BLaER1 (cell line): ENCODE results near the gene GFER.
A peak's percentile ranks its signal among the peaks of the same experiment; 100 is the strongest.
"Not testable (repeated sequence)": the region's sequence is repeated elsewhere in the genome, so short reads cannot be mapped to it uniquely, and the experiment has no call there.

Experiments
- H3K27ac ChIP-seq: shearing (Covaris generic); formaldehyde crosslinking; 2 replicates; pipeline ENCODE4 v1.8.1; 2022
- H3K27me3 ChIP-seq: shearing (Covaris generic); formaldehyde crosslinking; 2 replicates; pipeline ENCODE4 v1.8.1; 2022
- H3K36me3 ChIP-seq: shearing (Covaris generic); formaldehyde crosslinking; 2 replicates; pipeline ENCODE4 v1.8.1; 2022
- H3K4me1 ChIP-seq: shearing (Covaris generic); formaldehyde crosslinking; 2 replicates; pipeline ENCODE4 v1.8.1; 2022
- H3K4me2 ChIP-seq: shearing (Covaris generic); formaldehyde crosslinking; 2 replicates; pipeline ENCODE4 v1.8.1; 2022
- H3K4me3 ChIP-seq: shearing (Covaris generic); formaldehyde crosslinking; 2 replicates; pipeline ENCODE4 v1.8.1; 2022
- H3K9ac ChIP-seq: shearing (Covaris generic); formaldehyde crosslinking; 2 replicates; pipeline ENCODE4 v1.8.1; 2022
- H3K9me3 ChIP-seq: shearing (Covaris generic); formaldehyde crosslinking; 2 replicates; pipeline ENCODE4 v1.8.1; 2022
- H4K20me1 ChIP-seq: shearing (Covaris generic); formaldehyde crosslinking; 2 replicates; pipeline ENCODE4 v1.8.1; 2022
- Cebpa-rat ChIP-seq: shearing (Covaris generic); IDR thresholded peaks from 2 replicates; pipeline ENCODE4 v1.8.1; 2022

GFER gene

GRCh38 chr16:1958715-1959268, 25.2 kb upstream of the GFER start:
- no peaks in the 10 kb centered on the region for H3K9me3 ChIP-seq
- peaks cover 28% of the 10 kb centered on the region for H3K36me3 ChIP-seq
- peaks cover 33% of the 10 kb centered on the region for H3K4me1 ChIP-seq
- H3K4me3 ChIP-seq = peak overlapping the region; percentile 95; the same call in 1 of the 2 replicates
- no peak for TF ChIP-seq Cebpa-rat
- peak overlapping the region; percentile 93; the same call in 1 of the 2 replicates for H3K9ac ChIP-seq
- H3K4me2 ChIP-seq = peak overlapping the region; percentile 88
- no peak overlapping the region for H3K27ac ChIP-seq
- H4K20me1 ChIP-seq = peaks cover 37% of the 10 kb centered on the region
- no peaks in the 10 kb centered on the region for H3K27me3 ChIP-seq

GRCh38 chr16:1959269-1960039, 24.5 kb upstream of the GFER start, which contains the start of gene NDUFB10:
Gene NDUFB10 (plus strand): TSS chr16:1959538. CDS start chr16:1959625, 87 bp downstream.
- Histone ChIP-seq H3K9ac (peak within 1 kb of the TSS; percentile 93), H3K27me3 (no peaks in the 10 kb centered on the region), H3K36me3 (peaks cover 32% of the 10 kb centered on the region), H3K4me1 (peaks cover 33% of the 10 kb centered on the region), H3K9me3 (no peaks in the 10 kb centered on the region), H4K20me1 (peaks cover 44% of the 10 kb centered on the region), H3K4me3 (peak within 1 kb of the TSS; percentile 95), H3K4me2 (peak within 1 kb of the TSS; percentile 88), H3K27ac (peak within 1 kb of the TSS; percentile 94)
- TF ChIP-seq Cebpa-rat = no peak

GRCh38 chr16:1960665-1961630, 23.0 kb upstream of the GFER start:
- peak overlapping the region; percentile 19; the same call in 1 of the 2 replicates for H3K27ac ChIP-seq
- peaks cover 32% of the 10 kb centered on the region for H3K36me3 ChIP-seq
- peak overlapping the region; percentile 95 for H3K4me3 ChIP-seq
- no peaks in the 10 kb centered on the region for H3K9me3 ChIP-seq
- peaks cover 44% of the 10 kb centered on the region for H4K20me1 ChIP-seq
- no peaks in the 10 kb centered on the region for H3K27me3 ChIP-seq
- peaks cover 40% of the 10 kb centered on the region for H3K4me1 ChIP-seq
- H3K9ac ChIP-seq = peak overlapping the region; percentile 93
- peak overlapping the region; percentile 88 for H3K4me2 ChIP-seq
- TF ChIP-seq Cebpa-rat = no peak

GRCh38 chr16:1961651-1962067, 22.3 kb upstream of the GFER start:
- Histone ChIP-seq H3K4me2 (peak overlapping the region; percentile 88), H4K20me1 (peaks cover 44% of the 10 kb centered on the region), H3K27ac (no peak overlapping the region), H3K9me3 (no peaks in the 10 kb centered on the region), H3K9ac (0 out of 2 replicates have a peak overlapping the region, but pooled peaks have one; percentile 97), H3K36me3 (peaks cover 34% of the 10 kb centered on the region), H3K4me1 (peaks cover 47% of the 10 kb centered on the region), H3K4me3 (0 out of 2 replicates have a peak overlapping the region, but pooled peaks have one; percentile 33), H3K27me3 (no peaks in the 10 kb centered on the region)
- no peak for TF ChIP-seq Cebpa-rat

GRCh38 chr16:1962161-1963153, 21.5 kb upstream of the GFER start:
- H3K4me2 ChIP-seq = peak overlapping the region; percentile 88
- peaks cover 44% of the 10 kb centered on the region for H4K20me1 ChIP-seq
- peaks cover 40% of the 10 kb centered on the region for H3K36me3 ChIP-seq
- peak overlapping the region; percentile 90 for H3K4me3 ChIP-seq
- H3K9me3 ChIP-seq, H3K27me3 ChIP-seq: not testable (repeated sequence)
- peak overlapping the region; percentile 97 for H3K9ac ChIP-seq
- H3K4me1 ChIP-seq = peaks cover 48% of the 10 kb centered on the region
- peak overlapping the region; percentile 96; the same call in 1 of the 2 replicates for H3K27ac ChIP-seq

- Histone ChIP-seq H3K4me1 (peaks cover 48% of the 10 kb centered on the region), H3K9ac (peak overlapping the region; percentile 97), H3K36me3 (peaks cover 40% of the 10 kb centered on the region), H3K27me3 (no peaks in the 10 kb centered on the region), H3K4me3 (peak overlapping the region; percentile 90), H3K4me2 (peak overlapping the region; percentile 88), H3K9me3 (no peaks in the 10 kb centered on the region), H3K27ac (peak overlapping the region; percentile 96), H4K20me1 (peaks cover 44% of the 10 kb centered on the region)
- TF ChIP-seq Cebpa-rat = no peak
Observed at GRCh38 chr16:1963806-1964505, 20.0 kb upstream of the GFER start.

GRCh38 chr16:1964506-1965395, 19.2 kb upstream of the GFER start, which contains the start of gene RPS2:
Gene RPS2 (minus strand): TSS chr16:1964826. CDS start chr16:1964625, 201 bp downstream.
- H3K4me2 ChIP-seq = peak within 1 kb of the TSS; percentile 98
- peak within 1 kb of the TSS; percentile 90 for H3K4me3 ChIP-seq
- peaks cover 40% of the 10 kb centered on the region for H3K36me3 ChIP-seq
- H3K27ac ChIP-seq = peak within 1 kb of the TSS; percentile 96
- H3K9me3 ChIP-seq = no peaks in the 10 kb centered on the region
- H3K9ac ChIP-seq = peak within 1 kb of the TSS; percentile 97
- no peaks in the 10 kb centered on the region for H3K27me3 ChIP-seq
- peaks cover 48% of the 10 kb centered on the region for H3K4me1 ChIP-seq
- peaks cover 44% of the 10 kb centered on the region for H4K20me1 ChIP-seq
- no peak for TF ChIP-seq Cebpa-rat
